GM19035 (cell line): ENCODE measurements around the gene CAMSAP1.

Experiments
- ATAC-seq: cut with Tn5 transposase; IDR thresholded peaks from one replicate; pipeline ENCODE4 v1.9.1; 2021; ENCODE audit not compliant: unreplicated experiment

The CAMSAP1 gene

DNA sequence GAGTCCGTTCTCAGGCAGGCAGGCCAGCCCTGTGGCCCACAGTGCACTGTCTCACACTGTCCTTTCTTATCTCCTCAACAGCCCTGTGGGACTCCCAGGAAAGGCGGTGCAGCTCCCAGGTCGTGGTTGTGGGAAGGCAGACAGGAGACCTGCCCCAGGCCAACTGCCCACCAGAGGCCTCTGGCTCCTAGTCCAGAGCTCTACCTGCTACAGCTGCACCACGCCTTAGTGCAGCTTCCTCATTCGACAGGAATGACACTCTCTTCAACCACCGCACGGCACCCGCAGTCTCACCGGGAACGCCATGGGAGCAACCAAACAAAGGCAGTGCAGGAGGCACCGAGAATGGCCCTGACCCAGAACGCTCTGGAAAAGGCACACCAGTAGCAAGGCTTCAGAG lies 25.3 kb downstream of the CAMSAP1 start:
- no peak for ATAC-seq

DNA sequence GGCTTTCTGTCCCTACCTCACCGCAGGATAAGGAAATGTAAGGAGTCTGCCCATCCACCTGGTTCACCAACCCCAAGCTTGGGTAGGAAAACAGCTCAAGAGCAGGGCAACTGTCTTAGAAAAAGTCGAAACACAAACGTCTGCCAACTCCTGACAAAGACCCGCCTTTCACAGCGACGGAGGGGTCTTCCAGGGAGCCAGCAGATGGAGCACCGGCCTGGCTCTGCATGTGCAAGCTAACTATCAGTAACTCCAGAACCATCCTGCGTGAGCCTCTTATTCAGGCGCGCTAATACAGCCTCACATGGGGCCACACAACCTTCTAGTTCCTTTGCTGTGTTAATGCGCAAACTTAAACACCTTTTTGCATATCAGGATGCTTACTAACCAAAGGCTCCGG lies 26.9 kb downstream of the CAMSAP1 start:
- ATAC-seq, result no peak

DNA sequence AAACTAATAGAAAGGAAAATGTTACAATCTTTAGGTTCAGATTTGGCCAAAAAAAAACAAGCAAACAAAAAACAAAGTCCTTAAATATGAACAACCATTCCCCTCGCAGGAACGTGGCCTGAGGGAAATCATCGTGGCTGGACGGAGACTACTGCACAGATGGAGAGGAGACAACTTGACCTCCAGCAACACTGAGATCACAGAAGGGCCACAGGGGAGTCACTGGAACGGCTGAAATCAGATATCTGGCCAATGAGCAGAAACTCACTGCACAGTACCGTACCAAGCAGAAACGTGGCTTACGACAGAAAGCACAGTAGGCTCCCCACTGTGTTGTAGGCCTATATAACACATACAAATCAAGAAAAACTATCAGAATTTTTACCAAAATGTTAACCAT lies 27.7 kb downstream of the CAMSAP1 start:
- no peak for ATAC-seq

GRCh38 chr9:135879237-135879601 lies 28.1 kb downstream of the CAMSAP1 start:
- ATAC-seq, result no peak

- ATAC-seq, result no peak
Measured at GRCh38 chr9:135878528-135879236, 28.7 kb downstream of the CAMSAP1 start.

DNA sequence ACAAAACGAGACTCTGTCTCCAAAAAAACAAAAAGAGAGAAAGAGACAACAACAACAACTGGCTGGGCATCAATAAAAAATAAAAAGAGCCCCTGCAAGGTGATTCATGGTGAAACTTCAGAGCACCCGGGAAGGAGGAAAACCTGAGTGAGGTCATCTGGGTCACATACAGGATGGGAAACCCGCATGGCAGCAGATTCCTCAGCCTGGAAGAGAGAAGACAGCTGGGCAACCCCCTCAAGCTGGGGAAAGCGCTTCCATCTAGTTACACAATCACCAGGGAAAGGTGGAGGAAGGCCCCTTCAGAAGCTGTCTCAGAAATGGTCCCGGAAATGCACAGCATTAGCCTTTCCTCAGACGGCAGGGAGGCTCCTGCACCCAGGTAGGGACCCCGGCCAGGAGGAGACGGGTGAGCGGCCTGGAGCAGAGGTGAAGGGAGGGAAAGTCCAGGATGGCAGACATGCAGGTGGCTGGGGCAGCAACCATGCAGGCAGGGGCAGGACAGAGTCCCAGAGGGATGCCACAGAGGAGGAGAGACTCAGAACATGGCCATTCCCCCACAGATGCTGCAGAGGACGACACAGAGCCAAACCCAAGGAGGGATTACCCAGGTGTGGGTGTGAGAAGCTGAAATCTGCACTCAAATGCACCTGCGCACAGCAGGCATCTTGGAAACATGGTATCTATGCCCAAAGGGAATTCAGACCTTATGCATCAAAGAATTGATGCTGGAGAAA lies 29.4 kb downstream of the CAMSAP1 start:
- ATAC-seq, result no peak

- ATAC-seq, result no peak
Measured at GRCh38 chr9:135876936-135877335, 30.4 kb downstream of the CAMSAP1 start.

DNA sequence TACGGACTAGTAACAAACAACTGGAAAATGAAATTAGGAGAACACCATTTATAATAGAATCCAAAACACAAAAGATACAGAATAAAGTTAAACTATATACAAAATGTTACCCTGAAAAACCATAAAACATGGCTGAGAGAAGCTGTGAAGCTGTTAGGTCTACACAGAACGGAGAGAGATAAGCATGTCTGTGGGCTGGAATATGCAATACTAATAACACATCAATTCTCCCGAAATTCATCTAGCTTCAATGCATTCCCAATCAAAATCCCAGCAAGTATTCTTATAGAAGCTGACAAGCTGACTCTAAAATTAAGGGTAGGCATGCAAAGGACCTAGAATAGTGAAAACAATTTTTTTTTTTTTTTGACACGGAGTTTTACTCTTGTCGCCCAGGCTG lies 32.5 kb downstream of the CAMSAP1 start:
- no peak for ATAC-seq

GRCh38 chr9:135869909-135870308 lies 37.4 kb downstream of the CAMSAP1 start:
- ATAC-seq, result no peak

DNA sequence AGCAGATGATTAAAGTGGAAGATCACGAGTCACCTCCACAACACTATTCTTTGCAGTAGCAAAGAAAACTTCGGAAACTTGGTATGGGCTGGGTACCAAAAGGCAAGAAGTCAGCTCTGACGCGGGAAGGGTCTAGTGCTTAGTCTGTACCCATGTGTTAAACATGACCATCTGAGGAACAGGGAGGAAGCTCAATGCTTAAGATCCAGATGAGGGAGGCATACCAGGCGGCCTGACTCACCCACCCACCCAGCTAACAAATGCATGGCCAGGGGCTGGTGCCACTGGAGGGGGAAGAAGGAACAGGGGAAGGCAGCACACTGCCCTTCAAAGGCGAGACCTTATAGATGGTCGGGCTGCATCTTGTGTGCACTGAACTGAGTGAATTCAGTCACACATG lies 41.8 kb downstream of the CAMSAP1 start:
- no peak for ATAC-seq

- no peak for ATAC-seq
Measured at GRCh38 chr9:135864447-135865049, 42.8 kb downstream of the CAMSAP1 start.

DNA sequence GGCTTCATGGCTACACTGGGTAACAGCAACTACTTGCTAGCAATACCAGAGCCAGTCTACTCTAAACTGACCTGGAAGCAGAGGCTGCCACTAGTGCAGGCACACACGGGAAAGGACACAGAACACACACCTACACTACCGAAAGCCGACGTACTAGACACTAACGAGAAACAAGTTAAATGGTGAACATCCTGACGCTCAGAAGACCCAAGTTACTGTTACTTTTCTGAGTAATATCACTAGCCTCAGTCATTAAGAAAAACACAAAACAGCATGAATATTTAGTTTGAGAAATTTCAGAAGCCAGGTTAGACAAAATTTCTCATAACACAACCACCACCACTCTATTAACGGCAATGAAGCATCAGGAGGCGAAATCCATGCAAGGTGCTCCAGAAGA lies 44.5 kb downstream of the CAMSAP1 start:
- ATAC-seq, result no peak

- no peak for ATAC-seq
Measured at GRCh38 chr9:135858491-135859185, 48.7 kb downstream of the CAMSAP1 start.

DNA sequence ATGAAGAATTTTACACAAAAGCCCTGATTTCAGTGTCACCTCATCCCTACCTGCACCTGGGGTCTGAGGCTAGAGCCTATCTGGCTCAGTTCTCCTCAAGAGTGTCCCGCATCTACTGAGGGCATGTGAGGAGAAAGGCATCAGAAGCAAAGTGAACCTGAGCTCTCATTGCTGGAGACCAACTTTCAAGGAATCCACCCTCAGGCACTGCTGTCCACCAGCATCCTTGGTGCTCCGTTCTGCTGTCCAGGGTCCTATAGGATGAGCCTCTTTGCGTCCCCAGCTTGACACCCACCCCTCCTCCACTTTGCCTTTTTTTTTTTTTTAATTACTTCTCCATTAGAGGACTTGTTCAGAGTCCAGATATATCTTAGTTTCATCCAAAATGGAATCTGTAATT lies 49.5 kb downstream of the CAMSAP1 start:
- no peak for ATAC-seq

- no peak for ATAC-seq
Measured at GRCh38 chr9:135857371-135857786, 50.0 kb downstream of the CAMSAP1 start.

GRCh38 chr9:135851748-135852147 lies 55.6 kb downstream of the CAMSAP1 start:
- no peak for ATAC-seq

DNA sequence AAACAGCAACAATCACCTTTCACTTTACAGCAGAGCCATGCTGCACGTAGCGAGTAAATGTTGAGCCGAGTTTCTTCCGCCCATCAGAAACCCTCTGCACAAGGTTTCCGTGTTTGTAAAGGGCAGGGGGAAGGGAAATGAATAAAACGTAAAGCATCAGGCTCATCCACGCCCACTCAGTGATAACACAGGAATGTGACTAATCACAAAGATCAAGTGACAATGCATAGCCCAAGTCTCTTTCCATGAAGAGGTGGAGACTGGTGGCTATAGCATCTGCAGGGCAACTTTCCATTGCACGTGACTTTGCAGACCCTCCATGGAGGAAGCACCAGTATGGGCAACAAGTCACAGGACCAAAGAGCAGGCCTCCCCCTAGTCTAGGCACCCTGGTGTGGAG lies 56.6 kb downstream of the CAMSAP1 start:
- no peak for ATAC-seq

GRCh38 chr9:135849181-135849580 lies 58.2 kb downstream of the CAMSAP1 start:
- ATAC-seq, result no peak

- no peak for ATAC-seq
Measured at GRCh38 chr9:135848341-135849047, 58.9 kb downstream of the CAMSAP1 start.

GRCh38 chr9:135847833-135848232 lies 59.5 kb downstream of the CAMSAP1 start:
- ATAC-seq, result no peak

GRCh38 chr9:135840539-135840938 lies 66.8 kb downstream of the CAMSAP1 start:
- ATAC-seq, result no peak
